GM19099 (cell line): ENCODE data around the gene BRD4.

Experiments used
- POLR2A ChIP-seq: IDR thresholded peaks from 3 replicates; pipeline ENCODE4 v1.6.1; 2011; ENCODE audit warnings: low read depth; ENCODE audit not compliant: insufficient read length; ENCODE audit errors: extremely low read depth

Gene BRD4

GRCh38 chr19:15268192-15268927 is 64.0 kb downstream of the BRD4 start:
- TF ChIP-seq POLR2A: no peak

GRCh38 chr19:15266683-15267082 is 65.7 kb downstream of the BRD4 start:
- no peak for TF ChIP-seq POLR2A

- TF ChIP-seq POLR2A: no peak
These were observed 66.5 kb downstream of the BRD4 start for GRCh38 chr19:15265850-15266248.

GRCh38 chr19:15265214-15265849 is 67.0 kb downstream of the BRD4 start:
- TF ChIP-seq POLR2A: no peak

- no peak for TF ChIP-seq POLR2A
These were observed 67.5 kb downstream of the BRD4 start for GRCh38 chr19:15264933-15265206.

- TF ChIP-seq POLR2A: no peak
These were observed 68.0 kb downstream of the BRD4 start for GRCh38 chr19:15264061-15264932.

GRCh38 chr19:15263361-15263985 is 68.9 kb downstream of the BRD4 start:
- TF ChIP-seq POLR2A: no peak

GRCh38 chr19:15262011-15262410 is 70.3 kb downstream of the BRD4 start:
- TF ChIP-seq POLR2A: no peak

- no peak for TF ChIP-seq POLR2A
These were observed 71.4 kb downstream of the BRD4 start for GRCh38 chr19:15260939-15261338.

GRCh38 chr19:15259907-15260306 is 72.4 kb downstream of the BRD4 start:
- no peak for TF ChIP-seq POLR2A

- TF ChIP-seq POLR2A: no peak
These were observed 74.6 kb downstream of the BRD4 start for GRCh38 chr19:15257782-15258181.

- no peak for TF ChIP-seq POLR2A
These were observed 75.5 kb downstream of the BRD4 start for GRCh38 chr19:15256708-15257331.

- no peak for TF ChIP-seq POLR2A
These were observed 76.9 kb downstream of the BRD4 start for GRCh38 chr19:15255359-15255990.

- no peak for TF ChIP-seq POLR2A
These were observed 77.8 kb downstream of the BRD4 start for GRCh38 chr19:15254547-15254946.

- no peak for TF ChIP-seq POLR2A
These were observed 78.8 kb downstream of the BRD4 start for GRCh38 chr19:15253513-15253912.

GRCh38 chr19:15253061-15253460 is 79.3 kb downstream of the BRD4 start:
- TF ChIP-seq POLR2A: no peak
